Nephron progenitor cell (in vitro differentiated cells): Measurements from ENCODE around the gene FJX1.

ENCODE experiments used
- DNase-seq: peaks from one replicate; pipeline ENCODE4 v3.0.0; 2021
- H3K27ac Mint-ChIP-seq: 2 replicates; pipeline ENCODE4 v1.8.0; 2021; ENCODE audit warnings: mild to moderate bottlenecking, moderate library complexity, mixed read lengths
- H3K27me3 Mint-ChIP-seq: 2 replicates; pipeline ENCODE4 v1.8.0; 2021; ENCODE audit warnings: mild to moderate bottlenecking, low read depth, mixed read lengths; ENCODE audit not compliant: poor library complexity
- H3K36me3 Mint-ChIP-seq: 2 replicates; pipeline ENCODE4 v1.8.0; 2021; ENCODE audit warnings: low read depth, mixed read lengths
- H3K4me1 Mint-ChIP-seq: 2 replicates; pipeline ENCODE4 v1.8.0; 2021; ENCODE audit warnings: mixed read lengths
- H3K4me3 Mint-ChIP-seq: 2 replicates; pipeline ENCODE4 v1.8.0; 2021; ENCODE audit warnings: mild to moderate bottlenecking, moderate library complexity, mixed read lengths
- H3K9me3 Mint-ChIP-seq: 2 replicates; pipeline ENCODE4 v1.8.0; 2021; ENCODE audit warnings: mild to moderate bottlenecking, moderate library complexity, mixed read lengths
- CTCF ChIP-seq: fragments of 200-600 bp; sonication (generic); IDR thresholded peaks from 2 replicates; pipeline ENCODE4 v1.5.0; 2021; ENCODE audit warnings: antibody characterized with exemption

The FJX1 gene

DNA sequence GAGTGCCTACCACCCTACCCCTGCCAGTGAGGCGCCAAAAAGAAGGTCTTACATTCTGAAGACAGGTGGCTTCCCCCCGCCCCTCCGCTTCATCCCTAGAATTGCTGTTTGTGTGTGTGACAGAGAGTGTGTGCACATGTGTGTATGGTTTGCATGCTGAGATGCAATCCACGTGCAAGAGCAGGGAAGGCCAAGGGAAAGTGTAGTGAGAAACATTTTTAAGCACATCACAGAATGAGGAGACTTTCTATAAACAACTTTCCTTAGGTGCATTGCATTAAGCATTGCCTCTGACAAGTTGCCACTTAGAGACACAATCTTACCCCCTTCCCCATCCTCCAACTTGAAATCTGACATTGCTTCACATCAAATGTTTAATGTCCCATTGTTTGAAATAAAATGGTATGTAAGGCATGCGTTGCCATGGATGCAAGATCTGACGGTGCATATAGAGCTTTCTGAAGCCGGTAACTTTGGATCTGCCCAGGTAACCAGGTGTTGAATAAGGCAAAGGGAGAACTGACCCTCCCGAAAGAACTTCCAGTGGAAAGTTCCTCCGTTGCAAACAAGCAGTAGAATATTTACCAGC is 21.4 kb downstream of the FJX1 start:
- no peak for DNase-seq
- H3K27ac Mint-ChIP-seq = no peak overlapping the region
- no peaks in the 10 kb centered on the region for H3K9me3 Mint-ChIP-seq
- peaks cover 30% of the 10 kb centered on the region for H3K4me1 Mint-ChIP-seq
- peaks cover 25% of the 10 kb centered on the region for H3K27me3 Mint-ChIP-seq
- TF ChIP-seq CTCF = no peak
- H3K36me3 Mint-ChIP-seq = no peaks in the 10 kb centered on the region
- H3K4me3 Mint-ChIP-seq = no peak overlapping the region

DNA sequence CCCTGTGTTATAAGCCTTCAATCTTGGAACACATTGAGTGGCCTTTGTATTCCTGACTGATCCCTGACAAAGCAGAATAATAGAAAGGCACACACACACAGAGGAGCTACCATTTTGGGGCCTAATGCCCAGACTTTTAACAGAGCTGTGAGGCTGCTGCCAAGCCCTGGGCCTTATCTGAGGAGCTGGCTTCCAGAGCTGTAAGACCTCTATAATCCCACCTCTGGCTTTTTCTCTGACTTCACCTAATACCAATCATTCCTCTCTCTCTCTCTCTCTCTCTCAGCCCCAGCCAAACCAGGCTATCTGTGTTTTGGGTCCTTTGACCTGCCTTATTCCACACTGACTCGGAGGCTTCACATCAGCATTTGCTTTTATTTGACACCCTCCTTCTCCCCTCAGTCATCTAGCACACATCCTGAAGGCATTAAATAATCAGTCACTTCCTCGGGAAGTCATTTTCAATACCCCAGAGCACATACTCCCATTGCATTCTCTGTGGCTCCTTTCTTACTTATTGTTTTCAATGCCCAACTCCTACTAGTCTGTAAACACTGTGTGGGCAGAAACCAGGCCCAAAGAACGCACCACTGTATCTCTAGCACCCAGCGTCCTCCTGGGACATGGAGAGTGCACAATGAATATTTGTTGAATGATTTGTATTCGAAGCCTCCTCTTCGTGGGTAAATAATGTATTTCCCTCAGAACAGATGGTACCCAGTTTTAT is 23.1 kb downstream of the FJX1 start:
- no peak for DNase-seq
- no peak for TF ChIP-seq CTCF
- no peaks in the 10 kb centered on the region for H3K36me3 Mint-ChIP-seq
- H3K4me1 Mint-ChIP-seq = peaks cover 30% of the 10 kb centered on the region
- H3K4me3 Mint-ChIP-seq = no peak overlapping the region
- no peaks in the 10 kb centered on the region for H3K9me3 Mint-ChIP-seq
- H3K27ac Mint-ChIP-seq = peak overlapping the region; percentile 1
- peaks cover 19% of the 10 kb centered on the region for H3K27me3 Mint-ChIP-seq

DNA sequence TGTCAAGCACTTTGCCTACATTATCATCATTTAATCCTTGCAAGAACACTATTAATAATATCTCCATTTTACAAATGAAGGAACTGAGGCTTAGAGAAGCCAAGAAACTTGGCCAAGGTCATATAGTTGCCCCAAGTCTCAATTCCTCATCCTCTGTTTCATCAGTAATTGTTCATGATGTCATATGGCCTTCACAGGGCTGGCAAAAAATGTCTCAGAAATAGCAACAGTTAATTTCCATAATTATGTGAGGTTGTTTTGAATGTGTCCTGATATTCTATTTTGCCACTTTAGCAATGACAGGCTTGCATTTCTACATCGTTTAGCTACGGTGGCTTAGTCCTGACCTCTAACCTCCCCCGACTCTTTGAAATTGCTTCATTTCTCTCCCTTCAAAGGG is 23.7 kb downstream of the FJX1 start:
- peak overlapping the region; percentile 1 for H3K27ac Mint-ChIP-seq
- no peak for DNase-seq
- peaks cover 16% of the 10 kb centered on the region for H3K27me3 Mint-ChIP-seq
- H3K4me1 Mint-ChIP-seq = peaks cover 30% of the 10 kb centered on the region
- no peaks in the 10 kb centered on the region for H3K9me3 Mint-ChIP-seq
- H3K36me3 Mint-ChIP-seq = no peaks in the 10 kb centered on the region
- TF ChIP-seq CTCF = no peak
- no peak overlapping the region for H3K4me3 Mint-ChIP-seq

- H3K27ac Mint-ChIP-seq = no peak overlapping the region
- H3K27me3 Mint-ChIP-seq = peaks cover 13% of the 10 kb centered on the region
- no peaks in the 10 kb centered on the region for H3K9me3 Mint-ChIP-seq
- peaks cover 6% of the 10 kb centered on the region for H3K4me1 Mint-ChIP-seq
- no peaks in the 10 kb centered on the region for H3K36me3 Mint-ChIP-seq
- TF ChIP-seq CTCF = no peak
- H3K4me3 Mint-ChIP-seq = no peak overlapping the region
- no peak for DNase-seq
Measured at GRCh38 chr11:35647421-35648093, 29.3 kb downstream of the FJX1 start.

DNA sequence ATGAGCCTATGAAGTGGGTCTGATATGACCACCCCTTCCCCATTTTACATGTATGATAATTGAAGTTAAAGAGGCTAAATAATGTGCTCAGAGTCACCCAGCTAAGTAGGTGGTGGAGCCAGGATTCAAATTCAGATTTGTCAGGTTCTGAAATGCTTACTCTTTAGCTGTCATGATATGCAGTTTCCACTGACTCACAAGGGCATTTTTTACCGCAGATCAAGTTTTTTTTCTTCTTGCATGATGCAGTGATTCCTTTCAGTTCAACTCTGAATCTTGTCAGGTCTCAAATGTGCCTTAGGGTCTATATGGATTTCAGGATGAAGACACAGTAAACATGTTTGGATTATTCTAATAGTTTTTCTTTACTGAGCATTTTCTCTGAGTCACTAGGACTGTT is 31.7 kb downstream of the FJX1 start:
- no peak for TF ChIP-seq CTCF
- no peak overlapping the region for H3K27ac Mint-ChIP-seq
- peaks cover 13% of the 10 kb centered on the region for H3K4me1 Mint-ChIP-seq
- no peaks in the 10 kb centered on the region for H3K36me3 Mint-ChIP-seq
- peaks cover 19% of the 10 kb centered on the region for H3K27me3 Mint-ChIP-seq
- no peaks in the 10 kb centered on the region for H3K9me3 Mint-ChIP-seq
- no peak for DNase-seq
- no peak overlapping the region for H3K4me3 Mint-ChIP-seq
